ENCODE results near the gene SCFD2.

The SCFD2 gene

GRCh38 chr4:53049528-53049927 is 316.3 kb downstream of the SCFD2 start:
- H3K36me3 ChIP-seq (ENCODE audit: insufficient read depth, low read length), result no peaks in the 10 kb centered on the region
- H3K4me2 ChIP-seq (ENCODE audit: low read length), result no peak overlapping the region
- no peaks in the 10 kb centered on the region for H3K79me2 ChIP-seq (ENCODE audit: insufficient read depth, low read length)
- no peaks in the 10 kb centered on the region for H3K4me1 ChIP-seq (ENCODE audit: insufficient read depth, low read length, severe bottlenecking)
- H4K20me1 ChIP-seq (ENCODE audit: insufficient read depth, low read length), result no peaks in the 10 kb centered on the region
- H3K27ac ChIP-seq (ENCODE audit: low read depth, low read length, poor library complexity, severe bottlenecking), result no peak overlapping the region
- no peaks in the 10 kb centered on the region for H3K27me3 ChIP-seq (ENCODE audit: insufficient read depth, low read length)
- no peaks in the 10 kb centered on the region for H3K9me3 ChIP-seq (ENCODE audit: low read length)
- no peaks in the 10 kb centered on the region for H3F3A ChIP-seq (ENCODE audit: insufficient read depth, low read length)
- H3K9me2 ChIP-seq (ENCODE audit: low read depth, low read length), result no peaks in the 10 kb centered on the region
- no peak overlapping the region for H3K4me3 ChIP-seq (ENCODE audit: low read depth, low read length, poor library complexity, severe bottlenecking)
- no peak overlapping the region for H2AFZ ChIP-seq (ENCODE audit: low read length)
- H3K9ac ChIP-seq (ENCODE audit: low read length), result no peak overlapping the region
- TF ChIP-seq CTCF (IDR thresholded peaks at IDR 0.05; ENCODE audit: low read length), result no peak
- no peak for TF ChIP-seq EZH2 (IDR thresholded peaks at IDR 0.05; ENCODE audit: borderline replicate concordance, low read length)

DNA sequence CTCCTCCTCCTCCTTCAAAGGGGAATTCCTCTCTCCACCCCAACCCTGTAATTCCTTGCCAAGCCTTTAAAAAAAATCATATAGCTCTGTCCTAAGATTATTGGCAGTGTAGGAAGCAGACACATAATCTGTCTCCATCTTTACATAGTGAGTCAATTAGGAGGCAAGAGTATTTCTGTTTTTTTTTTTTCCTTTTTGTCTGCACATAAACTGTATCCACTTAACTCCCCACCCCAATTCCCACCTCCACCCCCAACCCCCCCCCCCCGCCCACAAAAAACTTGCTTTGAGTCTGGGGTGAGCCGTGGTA is 321.3 kb downstream of the SCFD2 start:
- Histone ChIP-seq H2AFZ (ENCODE audit: low read length) (no peak overlapping the region), H3K4me2 (ENCODE audit: low read length) (no peak overlapping the region), H3K4me1 (ENCODE audit: insufficient read depth, low read length, severe bottlenecking) (no peaks in the 10 kb centered on the region), H3K36me3 (ENCODE audit: insufficient read depth, low read length) (no peaks in the 10 kb centered on the region), H3K9me3 (ENCODE audit: low read length) (no peaks in the 10 kb centered on the region), H3K79me2 (ENCODE audit: insufficient read depth, low read length) (no peaks in the 10 kb centered on the region), H3K27me3 (ENCODE audit: insufficient read depth, low read length) (no peaks in the 10 kb centered on the region), H3F3A (ENCODE audit: insufficient read depth, low read length) (no peaks in the 10 kb centered on the region; the same call in 1 of the 2 replicates), H3K9me2 (ENCODE audit: low read depth, low read length) (no peaks in the 10 kb centered on the region), H3K4me3 (ENCODE audit: low read depth, low read length, poor library complexity, severe bottlenecking) (no peak overlapping the region), H3K27ac (ENCODE audit: low read depth, low read length, poor library complexity, severe bottlenecking) (no peak overlapping the region), H3K9ac (ENCODE audit: low read length) (no peak overlapping the region), H4K20me1 (ENCODE audit: insufficient read depth, low read length) (no peaks in the 10 kb centered on the region)
- TF ChIP-seq EZH2 (IDR thresholded peaks at IDR 0.05; ENCODE audit: borderline replicate concordance, low read length) (no peak), CTCF (IDR thresholded peaks at IDR 0.05; ENCODE audit: low read length) (no peak)

DNA sequence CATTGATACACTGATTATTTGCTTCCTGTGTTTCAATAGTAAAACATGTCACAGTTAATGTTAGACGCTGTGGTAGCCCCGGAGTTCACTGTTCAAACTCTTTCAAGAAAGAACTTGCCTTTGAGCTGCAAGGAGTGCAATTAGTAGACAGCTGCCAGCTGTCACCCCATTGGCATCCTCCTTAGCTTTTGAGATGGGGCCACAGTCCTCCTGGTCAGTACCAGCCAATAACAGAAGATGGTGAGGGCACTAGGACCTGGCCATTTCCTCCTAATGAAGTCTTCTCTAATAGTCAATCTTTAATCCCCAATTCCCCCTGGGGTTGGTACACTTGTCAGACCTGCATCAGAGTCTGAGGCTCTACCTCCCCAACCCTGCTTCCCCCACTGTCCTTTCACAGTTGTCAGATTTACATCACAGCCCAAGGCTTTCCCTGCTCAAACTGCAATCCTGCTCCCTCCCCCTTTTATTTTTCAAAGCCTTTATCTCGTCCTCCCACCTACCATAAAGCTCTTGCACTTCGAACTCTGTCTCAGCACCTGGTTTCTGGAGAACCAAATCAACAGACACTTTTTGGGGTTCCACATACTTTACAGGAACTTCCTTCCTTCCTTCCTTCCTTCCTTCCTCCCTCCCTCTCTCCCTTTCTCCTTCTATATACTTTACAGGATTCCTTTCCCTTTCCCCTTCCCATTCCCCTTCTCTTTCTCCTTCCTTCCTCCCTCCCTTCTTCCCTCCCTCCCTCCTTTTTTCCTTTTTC is 321.8 kb downstream of the SCFD2 start:
- Histone ChIP-seq H3K9me2 (ENCODE audit: low read depth, low read length) (no peaks in the 10 kb centered on the region), H3K4me2 (ENCODE audit: low read length) (no peak overlapping the region), H3K4me3 (ENCODE audit: low read depth, low read length, poor library complexity, severe bottlenecking) (no peak overlapping the region), H3K9me3 (ENCODE audit: low read length) (no peaks in the 10 kb centered on the region), H3F3A (ENCODE audit: insufficient read depth, low read length) (no peaks in the 10 kb centered on the region; the same call in 1 of the 2 replicates), H3K4me1 (ENCODE audit: insufficient read depth, low read length, severe bottlenecking) (no peaks in the 10 kb centered on the region), H3K36me3 (ENCODE audit: insufficient read depth, low read length) (no peaks in the 10 kb centered on the region), H3K27me3 (ENCODE audit: insufficient read depth, low read length) (no peaks in the 10 kb centered on the region), H3K27ac (ENCODE audit: low read depth, low read length, poor library complexity, severe bottlenecking) (no peak overlapping the region), H3K9ac (ENCODE audit: low read length) (no peak overlapping the region), H4K20me1 (ENCODE audit: insufficient read depth, low read length) (no peaks in the 10 kb centered on the region), H2AFZ (ENCODE audit: low read length) (no peak overlapping the region), H3K79me2 (ENCODE audit: insufficient read depth, low read length) (no peaks in the 10 kb centered on the region)
- TF ChIP-seq CTCF (IDR thresholded peaks at IDR 0.05; ENCODE audit: low read length) (no peak), EZH2 (IDR thresholded peaks at IDR 0.05; ENCODE audit: borderline replicate concordance, low read length) (no peak)
